AG04449 (cell line): Measurements from ENCODE around the gene TMEM178B.

ENCODE experiments used
- CTCF ChIA-PET: fragments of 350-600 bp; formaldehyde crosslinking; extraction: SDS; loops from one replicate; lab custom pipeline; 2021; ENCODE audit warnings: antibody characterized with exemption; lab: Yijun Ruan, JAX
- POLR2A ChIA-PET: fragments of 400-600, 350-600 bp; formaldehyde crosslinking; extraction: SDS; loops from one replicate; lab custom pipeline; 2020; ENCODE audit warnings: antibody characterized with exemption, inconsistent platforms; lab: Yijun Ruan, JAX
- DNase-seq: peaks from one replicate; pipeline ENCODE4 v3.0.0-alpha.2; 2010; ENCODE audit warnings: low read depth, low spot score
- H3K4me3 ChIP-seq: 2 replicates; pipeline ENCODE4 v1.5.1; 2011; ENCODE audit warnings: low read depth, mild to moderate bottlenecking, control low read depth, low read length
- TF ChIP-seq, protein P1 (sequence below): IDR thresholded peaks from one replicate; pipeline ENCODE4 v1.5.1; 2011; ENCODE audit warnings: mild to moderate bottlenecking, moderate library complexity, low read length, control low read depth, inconsistent platforms; ENCODE audit not compliant: insufficient read depth; ENCODE audit errors: missing control alignments

TMEM178B gene

DNA sequence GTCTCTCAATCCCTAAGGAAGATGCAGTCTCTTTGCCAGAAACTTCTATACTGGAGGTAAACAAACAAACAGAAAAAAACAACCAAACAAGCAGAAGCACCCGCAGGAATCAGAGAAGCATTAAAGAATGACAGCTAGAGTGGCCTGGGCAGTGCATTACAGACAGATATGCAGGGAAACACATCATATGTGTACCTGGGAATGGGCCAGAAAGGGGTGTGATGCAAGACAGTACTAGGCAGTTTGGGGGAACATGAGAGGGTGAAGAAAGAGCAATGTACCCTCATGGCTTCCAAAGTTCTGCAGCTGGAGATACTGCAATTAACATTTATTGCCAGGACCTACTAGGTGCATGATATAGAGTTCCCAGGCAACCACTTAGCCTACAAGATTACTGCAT is 177.3 kb downstream of the TMEM178B start:
- no peak overlapping the region for H3K4me3 ChIP-seq
- no peak for DNase-seq
- POLR2A ChIA-PET = interaction anchor here (0.6 kb wide), 1 partner anchor 405 kb away, joined by 3 read pairs; no protein-coding TSS in a partner anchor
- TF ChIP-seq, protein P1, sequence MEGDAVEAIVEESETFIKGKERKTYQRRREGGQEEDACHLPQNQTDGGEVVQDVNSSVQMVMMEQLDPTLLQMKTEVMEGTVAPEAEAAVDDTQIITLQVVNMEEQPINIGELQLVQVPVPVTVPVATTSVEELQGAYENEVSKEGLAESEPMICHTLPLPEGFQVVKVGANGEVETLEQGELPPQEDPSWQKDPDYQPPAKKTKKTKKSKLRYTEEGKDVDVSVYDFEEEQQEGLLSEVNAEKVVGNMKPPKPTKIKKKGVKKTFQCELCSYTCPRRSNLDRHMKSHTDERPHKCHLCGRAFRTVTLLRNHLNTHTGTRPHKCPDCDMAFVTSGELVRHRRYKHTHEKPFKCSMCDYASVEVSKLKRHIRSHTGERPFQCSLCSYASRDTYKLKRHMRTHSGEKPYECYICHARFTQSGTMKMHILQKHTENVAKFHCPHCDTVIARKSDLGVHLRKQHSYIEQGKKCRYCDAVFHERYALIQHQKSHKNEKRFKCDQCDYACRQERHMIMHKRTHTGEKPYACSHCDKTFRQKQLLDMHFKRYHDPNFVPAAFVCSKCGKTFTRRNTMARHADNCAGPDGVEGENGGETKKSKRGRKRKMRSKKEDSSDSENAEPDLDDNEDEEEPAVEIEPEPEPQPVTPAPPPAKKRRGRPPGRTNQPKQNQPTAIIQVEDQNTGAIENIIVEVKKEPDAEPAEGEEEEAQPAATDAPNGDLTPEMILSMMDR = no peak
- CTCF ChIA-PET = no interaction called here

DNA sequence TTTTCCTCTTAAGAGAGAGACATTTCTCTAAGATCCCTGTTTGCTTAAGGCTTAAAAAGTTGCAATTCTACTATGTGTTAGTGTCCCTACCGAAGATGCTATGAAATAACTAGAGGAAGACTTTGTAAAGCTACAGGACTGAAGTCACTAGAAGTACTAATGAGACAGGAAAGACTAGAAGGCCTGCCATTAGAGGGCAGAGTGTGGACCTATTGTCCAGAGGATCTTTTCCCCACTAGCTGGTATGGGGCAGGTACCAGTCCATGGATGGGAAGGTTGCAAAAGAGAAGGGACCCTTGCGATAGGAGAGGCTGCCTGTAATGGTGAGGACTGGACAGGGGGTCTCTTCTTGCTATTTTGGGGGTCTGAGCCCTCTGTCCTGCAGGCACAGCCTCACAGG is 178.1 kb downstream of the TMEM178B start:
- CTCF ChIA-PET = no interaction called here
- DNase-seq = no peak

DNA sequence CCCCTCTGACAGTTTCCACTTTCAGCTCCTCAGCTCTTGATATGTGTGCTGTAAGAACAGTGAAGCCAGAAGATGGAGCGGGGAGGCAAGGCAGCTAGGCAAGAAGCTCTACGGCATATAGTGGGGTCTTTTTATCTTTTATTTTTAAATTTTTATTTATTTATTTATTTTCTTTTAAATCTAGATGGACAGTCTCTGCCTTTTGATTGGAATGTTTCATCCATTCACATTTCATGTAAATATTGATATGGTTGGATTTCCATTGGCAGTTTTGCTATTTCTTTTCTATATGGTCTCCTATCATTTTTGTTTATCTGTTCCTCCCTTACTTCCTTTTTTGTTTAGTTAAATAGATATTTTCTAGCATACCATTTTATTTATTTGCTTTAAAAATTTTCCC is 183.7 kb downstream of the TMEM178B start:
- no peak overlapping the region for H3K4me3 ChIP-seq
- no peak for DNase-seq
- ChIA-PET CTCF (no interaction called here), POLR2A (no interaction called here)
- TF ChIP-seq, protein P1 = no peak

More for the DNA sequence above, 178.1 kb downstream of the TMEM178B start:
- POLR2A ChIA-PET = no interaction called here
- TF ChIP-seq, protein P1 = no peak
- no peak overlapping the region for H3K4me3 ChIP-seq

DNA sequence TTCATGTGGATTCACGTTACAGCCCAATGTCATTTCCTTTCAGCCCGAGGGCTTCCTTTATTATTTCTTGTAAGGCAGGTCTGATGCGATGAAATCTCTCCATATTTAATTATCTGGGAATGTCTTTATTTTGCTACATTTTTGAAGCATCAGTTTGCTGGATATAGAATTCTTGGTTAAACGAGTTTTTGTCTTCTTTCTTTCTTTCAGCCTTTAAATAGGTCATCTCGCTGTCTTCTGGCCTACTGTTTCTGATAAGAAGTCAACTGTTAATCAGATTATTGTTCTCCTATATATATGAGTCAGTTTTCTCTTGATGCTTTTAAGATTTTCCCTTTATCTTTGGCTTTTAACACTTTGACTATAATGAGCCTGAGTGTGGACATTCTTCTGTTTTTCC is 184.7 kb downstream of the TMEM178B start:
- CTCF ChIA-PET = no interaction called here
- no peak for DNase-seq

DNA sequence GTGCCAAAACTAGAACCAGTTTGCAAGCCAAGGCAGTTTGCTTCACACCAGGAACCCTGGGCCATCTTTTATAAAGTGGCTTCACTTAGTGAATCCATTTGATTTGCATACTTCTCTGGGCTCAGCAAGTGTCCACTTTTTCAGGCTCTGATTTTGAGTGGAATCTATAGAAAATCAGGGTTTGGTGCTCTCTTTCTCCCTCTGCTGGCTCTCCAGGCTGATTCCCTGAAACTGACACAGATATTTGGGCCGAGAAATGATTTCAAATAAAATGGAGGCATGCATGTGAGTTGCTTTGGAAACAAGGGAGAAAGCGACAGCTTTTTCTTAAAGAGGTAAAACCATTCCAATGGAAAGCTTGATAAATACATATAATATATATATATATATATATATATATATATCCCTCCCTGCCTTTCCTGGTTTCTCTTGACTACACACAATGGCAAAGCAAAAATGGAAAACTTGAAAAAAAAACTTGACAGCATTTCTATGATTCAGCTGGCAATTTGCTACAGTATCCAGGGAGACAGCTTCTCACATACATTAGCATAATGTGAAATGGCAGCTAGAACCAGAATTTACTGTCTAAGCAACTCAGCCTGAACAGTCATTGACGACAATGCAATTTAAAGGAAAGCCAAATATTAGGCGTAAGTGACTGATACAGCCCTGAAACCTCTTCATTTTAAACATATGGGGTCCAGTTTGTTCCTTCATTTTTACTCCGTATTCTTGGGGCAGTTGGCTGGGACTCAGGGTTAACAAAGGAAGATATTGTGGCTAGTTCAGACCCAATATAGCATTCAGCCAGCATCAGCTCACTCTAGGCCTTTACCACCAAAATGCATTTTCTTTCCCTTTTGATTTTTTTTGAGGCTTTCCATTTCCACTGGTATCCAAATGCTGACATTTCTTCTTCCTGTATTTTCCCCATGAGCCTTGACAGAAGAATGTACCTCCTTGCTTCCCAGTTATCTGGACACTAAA is 188.5 kb downstream of the TMEM178B start:
- ChIA-PET CTCF (no interaction called here), POLR2A (no interaction called here)
- H3K4me3 ChIP-seq = no peak overlapping the region
- TF ChIP-seq, protein P1 = no peak
- DNase-seq = no peak

More for the DNA sequence above, 184.7 kb downstream of the TMEM178B start:
- H3K4me3 ChIP-seq = no peak overlapping the region
- TF ChIP-seq, protein P1 = no peak
- POLR2A ChIA-PET = no interaction called here

DNA sequence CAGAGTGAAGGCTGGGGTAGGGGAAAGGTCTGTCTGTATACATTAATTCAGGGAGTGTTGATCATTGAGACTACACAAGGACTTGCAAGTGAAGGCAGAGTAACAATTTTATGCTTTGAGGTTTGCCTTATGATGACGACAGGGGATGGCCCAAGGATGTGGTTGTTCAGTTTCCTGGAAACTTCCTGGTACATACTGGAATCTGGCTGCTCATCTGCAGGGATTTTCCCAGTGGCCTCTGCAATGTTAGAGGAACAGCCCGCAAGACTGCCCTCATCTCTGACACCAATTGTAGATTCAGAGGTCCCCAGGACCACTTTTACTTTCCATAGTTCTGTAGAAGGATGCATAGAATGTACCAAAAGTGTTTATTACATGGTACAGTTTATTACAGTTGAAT is 189.6 kb downstream of the TMEM178B start:
- POLR2A ChIA-PET = no interaction called here
- no peak overlapping the region for H3K4me3 ChIP-seq
- DNase-seq = no peak
- TF ChIP-seq, protein P1 = no peak
- CTCF ChIA-PET = no interaction called here
